IPS DF 6.9 (cell line): Measurements from ENCODE around the gene ZNF429.
"Not testable (repeated sequence)": the region's sequence is repeated elsewhere in the genome, so short reads cannot be mapped to it uniquely, and the experiment has no call there.

Experiments
- DNase-seq: peaks from one replicate; pipeline ENCODE4 v3.0.0-alpha.2; 2013; ENCODE audit warnings: low read depth, low spot score
- H3K27ac ChIP-seq: one replicate; pipeline ENCODE4 v1.5.1; 2013; ENCODE audit warnings: low read length, control low read depth
- H3K27me3 ChIP-seq: 2 replicates; pipeline ENCODE4 v1.6.1; 2013; ENCODE audit warnings: mild to moderate bottlenecking, low read length; ENCODE audit not compliant: control insufficient read depth, insufficient read depth
- H3K36me3 ChIP-seq: 2 replicates; pipeline ENCODE4 v1.6.1; 2013; ENCODE audit warnings: low read length; ENCODE audit not compliant: control insufficient read depth, insufficient read depth
- H3K4me1 ChIP-seq: 2 replicates; pipeline ENCODE4 v1.6.1; 2013; ENCODE audit warnings: low read length; ENCODE audit not compliant: control insufficient read depth, insufficient read depth
- H3K4me3 ChIP-seq: 2 replicates; pipeline ENCODE4 v1.5.1; 2013; ENCODE audit warnings: mild to moderate bottlenecking, low read length
- H3K9me3 ChIP-seq: 2 replicates; pipeline ENCODE4 v1.6.1; 2013; ENCODE audit warnings: low read length, inconsistent platforms; ENCODE audit not compliant: control insufficient read depth, insufficient read depth
- WGBS: extraction: QIAGEN DNeasy Blood & Tissue Kit; methylation state at CpG from one replicate; pipeline ENCODE4 v1.1.7; 2013; ENCODE audit warnings: mixed read lengths, missing lambda C conversion rate; ENCODE audit not compliant: insufficient read length, insufficient coverage; 5-methylcytosine and 5-hydroxymethylcytosine counted together

Gene ZNF429

DNA sequence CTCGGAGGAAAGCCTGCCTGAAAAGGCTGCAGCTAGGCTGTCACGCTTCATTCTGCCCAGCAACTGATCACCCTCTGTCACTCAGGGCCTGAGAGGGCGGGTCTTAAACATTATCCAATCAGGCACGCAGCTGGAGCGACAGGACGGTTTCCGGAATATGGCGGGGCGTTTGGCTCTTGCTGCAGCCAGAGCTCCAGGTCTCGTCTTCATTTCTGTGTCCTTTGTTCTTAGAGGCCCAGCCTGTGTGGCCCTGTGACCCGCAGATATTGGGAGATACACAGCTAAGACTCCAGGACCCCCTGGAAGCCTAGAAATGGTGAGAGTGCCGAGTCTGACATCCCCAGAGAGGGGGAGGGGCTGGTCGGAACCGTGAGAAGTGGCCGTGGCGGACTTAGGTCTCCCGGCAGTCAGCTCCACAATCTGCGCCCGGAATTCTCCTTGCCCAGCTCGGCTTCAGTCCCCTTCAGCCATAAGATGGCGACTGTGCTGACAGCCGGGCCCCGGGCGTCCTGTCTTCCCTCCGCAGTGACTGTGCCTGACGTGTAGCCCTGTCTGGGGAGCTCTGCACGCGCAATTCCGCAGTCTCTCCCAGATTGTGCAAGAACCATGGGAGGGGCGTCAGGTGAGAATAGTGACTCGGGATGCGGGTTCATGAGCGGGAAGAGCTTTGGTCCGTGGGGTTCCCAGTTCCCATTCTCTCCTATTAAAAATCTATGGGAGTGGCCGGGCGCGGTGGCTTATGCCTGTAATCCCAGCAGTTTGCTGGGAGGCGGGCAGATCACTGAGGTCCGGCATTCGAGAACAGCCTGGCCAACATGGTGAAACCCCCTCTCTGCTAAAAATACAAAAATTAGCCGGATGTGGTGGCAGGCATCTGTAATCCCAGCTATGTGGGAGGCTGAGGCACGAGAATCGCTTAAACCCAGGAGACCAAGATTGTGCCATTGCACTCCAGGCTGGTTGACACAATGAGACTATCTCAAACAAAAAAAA, at the start of gene ZNF429:
ZNF429 (plus strand) TSS at position 144 of the 993 bp plus-strand sequence; CDS start at position 314, 170 bp downstream.
- H3K36me3 ChIP-seq = no peaks in the 10 kb centered on the region; the same call in 1 of the 2 replicates
- H3K4me1 ChIP-seq = no peaks in the 10 kb centered on the region
- H3K27me3 ChIP-seq = no peaks in the 10 kb centered on the region
- WGBS = no CpG with 5 or more reads among the region's 43 CpGs
- H3K27ac ChIP-seq = no peak within 1 kb of the TSS
- H3K4me3 ChIP-seq = peak within 1 kb of the TSS; percentile 79
- no peaks in the 10 kb centered on the region for H3K9me3 ChIP-seq
- DNase-seq = peak; percentile 89

GRCh38 chr19:21460686-21461085, 44.7 kb upstream of the ZNF429 start:
- Histone ChIP-seq H3K36me3 (peaks cover 2% of the 10 kb centered on the region; the same call in 1 of the 2 replicates), H3K9me3 (no peaks in the 10 kb centered on the region; the same call in 1 of the 2 replicates), H3K27ac (no peak overlapping the region), H3K4me3 (no peak overlapping the region), H3K27me3 (no peaks in the 10 kb centered on the region), H3K4me1 (0 out of 2 replicates have a peak, but pooled peaks cover 1% of the 10 kb centered on the region)
- no peak for DNase-seq

GRCh38 chr19:21462540-21462939, 42.9 kb upstream of the ZNF429 start:
- H3K27ac ChIP-seq = no peak overlapping the region
- WGBS = no CpG with 5 or more reads among the region's 16 CpGs

GRCh38 chr19:21463449-21464105, 41.8 kb upstream of the ZNF429 start:
- peak overlapping the region; percentile 82 for H3K4me3 ChIP-seq
- H3K4me1 ChIP-seq = 0 out of 2 replicates have a peak, but pooled peaks cover 1% of the 10 kb centered on the region
- no peaks in the 10 kb centered on the region for H3K9me3 ChIP-seq
- no CpG with 5 or more reads among the region's 38 CpGs for WGBS
- H3K27ac ChIP-seq = no peak overlapping the region
- no peaks in the 10 kb centered on the region for H3K36me3 ChIP-seq
- no peaks in the 10 kb centered on the region for H3K27me3 ChIP-seq
- peak; percentile 90 for DNase-seq

More at GRCh38 chr19:21462540-21462939, 42.9 kb upstream of the ZNF429 start:
- no peak for DNase-seq
- Histone ChIP-seq H3K9me3 (no peaks in the 10 kb centered on the region; the same call in 1 of the 2 replicates), H3K36me3 (no peaks in the 10 kb centered on the region), H3K4me1 (0 out of 2 replicates have a peak, but pooled peaks cover 1% of the 10 kb centered on the region), H3K4me3 (peak overlapping the region; percentile 23; the same call in 1 of the 2 replicates), H3K27me3 (no peaks in the 10 kb centered on the region)

GRCh38 chr19:21466627-21467026, 38.8 kb upstream of the ZNF429 start:
- H3K27ac ChIP-seq = no peak overlapping the region
- 0 out of 2 replicates have a peak, but pooled peaks cover 1% of the 10 kb centered on the region for H3K4me1 ChIP-seq
- no CpG with 5 or more reads among the region's 8 CpGs for WGBS
- no peak for DNase-seq
- no peak overlapping the region for H3K4me3 ChIP-seq
- no peaks in the 10 kb centered on the region for H3K36me3 ChIP-seq
- H3K9me3 ChIP-seq = no peaks in the 10 kb centered on the region
- no peaks in the 10 kb centered on the region for H3K27me3 ChIP-seq

DNA sequence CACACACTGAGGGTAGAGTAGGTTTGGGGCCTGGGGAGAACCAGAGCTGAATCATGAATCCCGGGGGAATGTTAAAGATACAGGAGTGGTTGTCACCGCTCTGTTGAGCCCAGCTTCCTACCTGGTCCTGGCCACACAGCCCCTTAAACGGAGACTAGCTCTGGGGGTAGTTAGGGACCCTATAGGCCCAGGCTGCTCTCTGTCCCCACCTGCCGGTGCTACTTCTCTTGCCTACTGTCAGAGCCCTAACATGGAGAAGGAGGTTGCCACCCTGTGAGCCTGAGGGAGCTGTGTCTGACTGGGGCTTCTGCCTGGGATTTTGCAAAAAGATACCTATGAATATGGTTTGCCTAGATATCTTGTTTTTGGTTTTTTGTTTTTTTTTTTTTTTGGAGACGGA, 36.6 kb upstream of the ZNF429 start:
- H3K4me1 ChIP-seq = no peaks in the 10 kb centered on the region
- no peaks in the 10 kb centered on the region for H3K36me3 ChIP-seq
- DNase-seq = no peak
- no peak overlapping the region for H3K4me3 ChIP-seq
- no peaks in the 10 kb centered on the region for H3K9me3 ChIP-seq
- no peaks in the 10 kb centered on the region for H3K27me3 ChIP-seq
- WGBS = no CpG with 5 or more reads among the region's 5 CpGs
- H3K27ac ChIP-seq = no peak overlapping the region

DNA sequence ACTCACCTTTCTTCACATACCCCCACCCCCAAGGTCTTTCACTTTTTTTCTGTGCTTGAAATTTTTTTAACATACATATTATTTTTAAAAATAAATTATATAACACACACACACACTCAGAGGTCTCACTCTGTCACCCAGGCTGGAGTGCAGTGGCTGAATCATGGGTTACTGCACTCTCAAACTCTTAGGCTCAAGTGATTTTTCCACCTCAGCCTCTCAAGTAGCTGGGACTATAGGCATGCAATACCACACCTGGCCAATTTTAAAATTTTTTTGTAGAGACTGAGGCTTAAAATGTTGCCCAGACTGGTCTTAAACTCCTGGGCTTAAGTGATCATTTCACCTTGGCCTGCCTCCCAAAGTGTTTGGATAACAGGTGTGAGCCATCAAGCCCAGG, 32.9 kb upstream of the ZNF429 start:
- H3K9me3 ChIP-seq = no peaks in the 10 kb centered on the region
- H3K27me3 ChIP-seq = no peaks in the 10 kb centered on the region
- no peak for DNase-seq
- H3K4me1 ChIP-seq = no peaks in the 10 kb centered on the region
- no peak overlapping the region for H3K4me3 ChIP-seq
- H3K27ac ChIP-seq = no peak overlapping the region
- no peaks in the 10 kb centered on the region for H3K36me3 ChIP-seq

DNA sequence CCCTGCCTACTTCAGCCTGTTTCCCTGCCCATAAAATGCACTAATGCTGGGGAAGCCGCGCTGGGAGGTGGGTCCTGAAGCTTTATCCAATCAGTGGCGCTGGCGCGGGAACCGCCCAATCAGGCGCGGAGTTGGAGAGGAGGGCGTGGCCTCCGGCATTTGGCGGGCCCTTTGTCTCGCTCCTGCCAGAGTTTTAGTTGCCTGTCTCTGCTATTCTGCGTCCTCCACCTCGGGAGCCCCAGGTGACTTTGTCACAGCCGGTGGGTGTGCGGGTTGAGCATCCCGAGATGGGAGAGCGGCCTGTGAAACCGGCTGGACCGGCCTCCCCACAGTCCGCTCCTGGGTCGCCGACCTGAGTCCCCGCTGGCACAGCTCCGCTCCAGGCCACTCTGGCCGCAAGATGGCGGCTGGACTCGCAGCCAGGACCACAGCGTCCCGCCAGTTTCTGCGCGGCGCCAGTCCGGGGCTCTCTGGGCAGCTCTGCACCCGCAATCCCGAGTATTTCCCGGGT, 30.7 kb upstream of the ZNF429 start:
- H3K9me3 ChIP-seq = no peaks in the 10 kb centered on the region
- H3K4me3 ChIP-seq = no peak overlapping the region
- no peaks in the 10 kb centered on the region for H3K4me1 ChIP-seq
- no CpG with 5 or more reads among the region's 37 CpGs for WGBS
- no peaks in the 10 kb centered on the region for H3K36me3 ChIP-seq
- H3K27ac ChIP-seq = no peak overlapping the region
- no peaks in the 10 kb centered on the region for H3K27me3 ChIP-seq
- no peak for DNase-seq

GRCh38 chr19:21482361-21482760, 23.0 kb upstream of the ZNF429 start:
- H3K36me3 ChIP-seq, DNase-seq: not testable (repeated sequence)
- WGBS = no CpG with 5 or more reads among the region's 14 CpGs

GRCh38 chr19:21482863-21483276, 22.5 kb upstream of the ZNF429 start:
- Histone ChIP-seq H3K36me3 (no peaks in the 10 kb centered on the region), H3K9me3 (no peaks in the 10 kb centered on the region; the same call in 1 of the 2 replicates), H3K27ac (no peak overlapping the region), H3K4me1 (no peaks in the 10 kb centered on the region), H3K4me3 (no peak overlapping the region), H3K27me3 (no peaks in the 10 kb centered on the region)
- no peak for DNase-seq
- no CpG with 5 or more reads among the region's 18 CpGs for WGBS

More at GRCh38 chr19:21482361-21482760, 23.0 kb upstream of the ZNF429 start:
- H3K9me3 ChIP-seq, H3K4me3 ChIP-seq, H3K27ac ChIP-seq, H3K27me3 ChIP-seq, H3K4me1 ChIP-seq: not testable (repeated sequence)
